ENCODE results near the gene CEP83.

Gene CEP83

GRCh38 chr12:94284859-94285258, 174.8 kb downstream of the CEP83 start:
- no peak for TF ChIP-seq CTCF (IDR thresholded peaks at IDR 0.05; ENCODE audit: borderline replicate concordance, control extremely low read depth, extremely low read depth, insufficient read depth, missing control alignments)
- in situ Hi-C loops (cut with MboI; ENCODE audit: low sequenced_read_pairs, unreplicated experiment), result no loop called here
- DNase-seq (ENCODE audit: low spot score), result no peak

GRCh38 chr12:94284046-94284445, 175.6 kb downstream of the CEP83 start:
- in situ Hi-C loops (cut with MboI; ENCODE audit: low sequenced_read_pairs, unreplicated experiment), result no loop called here
- TF ChIP-seq CTCF (IDR thresholded peaks at IDR 0.05; ENCODE audit: borderline replicate concordance, control extremely low read depth, extremely low read depth, insufficient read depth, missing control alignments), result no peak
- no peak for DNase-seq (ENCODE audit: low spot score)

- TF ChIP-seq CTCF (IDR thresholded peaks at IDR 0.05; ENCODE audit: borderline replicate concordance, control extremely low read depth, extremely low read depth, insufficient read depth, missing control alignments), result no peak
- in situ Hi-C loops (cut with MboI; ENCODE audit: low sequenced_read_pairs, unreplicated experiment), result no loop called here
- no peak for DNase-seq (ENCODE audit: low spot score)
Measured at GRCh38 chr12:94282675-94283074, 177.0 kb downstream of the CEP83 start.

DNA sequence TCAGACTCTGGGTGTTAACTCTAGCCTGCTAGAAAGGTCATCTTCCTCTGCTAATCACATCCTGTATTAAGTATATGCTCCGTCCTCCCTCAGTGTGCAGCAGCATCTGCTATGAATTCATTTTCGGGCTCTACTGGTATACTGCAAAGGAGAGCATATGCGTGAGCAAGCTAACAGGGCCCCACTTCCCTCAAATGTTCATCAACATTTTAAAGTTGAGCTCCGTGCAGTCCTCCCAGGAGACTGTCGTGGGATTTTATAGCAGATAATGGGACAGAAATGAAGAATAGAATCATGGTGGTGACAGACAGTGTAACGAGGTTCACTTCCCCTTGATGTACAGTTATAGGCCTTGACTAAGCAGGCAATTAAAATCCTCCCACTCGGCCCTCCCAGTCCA, 179.6 kb downstream of the CEP83 start:
- in situ Hi-C loops (cut with MboI; ENCODE audit: low sequenced_read_pairs, unreplicated experiment), result no loop called here
- TF ChIP-seq CTCF (IDR thresholded peaks at IDR 0.05; ENCODE audit: borderline replicate concordance, control extremely low read depth, extremely low read depth, insufficient read depth, missing control alignments), result no peak
- DNase-seq (ENCODE audit: low spot score), result no peak

GRCh38 chr12:94277426-94278000, 182.2 kb downstream of the CEP83 start:
- in situ Hi-C loops (cut with MboI; ENCODE audit: low sequenced_read_pairs, unreplicated experiment), result no loop called here
- no peak for DNase-seq (ENCODE audit: low spot score)
- no peak for TF ChIP-seq CTCF (IDR thresholded peaks at IDR 0.05; ENCODE audit: borderline replicate concordance, control extremely low read depth, extremely low read depth, insufficient read depth, missing control alignments)

- no peak for DNase-seq (ENCODE audit: low spot score)
- in situ Hi-C loops (cut with MboI; ENCODE audit: low sequenced_read_pairs, unreplicated experiment), result no loop called here
- TF ChIP-seq CTCF (IDR thresholded peaks at IDR 0.05; ENCODE audit: borderline replicate concordance, control extremely low read depth, extremely low read depth, insufficient read depth, missing control alignments), result no peak
Measured at GRCh38 chr12:94276725-94277124, 182.9 kb downstream of the CEP83 start.

DNA sequence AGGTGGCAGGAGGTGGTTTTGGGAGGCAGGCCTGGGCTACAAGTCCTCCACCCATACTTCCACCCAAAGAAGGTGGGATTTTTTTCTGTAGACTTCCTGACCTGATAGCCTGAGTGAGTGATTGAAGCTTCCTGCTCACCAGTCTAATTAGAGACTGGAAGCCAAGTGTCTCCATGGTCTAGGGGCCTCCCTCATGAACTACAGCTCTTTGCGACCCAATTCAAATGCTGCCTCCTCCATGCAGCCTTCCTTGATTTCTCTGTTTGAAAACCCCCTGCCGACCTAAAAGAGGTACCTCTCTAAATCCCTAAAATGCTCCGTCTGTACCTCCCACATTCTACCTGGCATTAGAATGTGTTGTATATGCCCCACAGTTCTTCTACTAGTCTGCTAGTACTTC, 186.4 kb downstream of the CEP83 start:
- in situ Hi-C loops (cut with MboI; ENCODE audit: low sequenced_read_pairs, unreplicated experiment), result no loop called here
- no peak for TF ChIP-seq CTCF (IDR thresholded peaks at IDR 0.05; ENCODE audit: borderline replicate concordance, control extremely low read depth, extremely low read depth, insufficient read depth, missing control alignments)
- no peak for DNase-seq (ENCODE audit: low spot score)
